ENCODE results near the gene SHISA9. TPM values are rescaled to one million over a fixed set of nuclear protein-coding genes. Genes with fewer than 3 reads are reported as not detected.

The SHISA9 gene
- total RNA-seq, 1 experiment from 2014 or later = 0.29 TPM

DNA sequence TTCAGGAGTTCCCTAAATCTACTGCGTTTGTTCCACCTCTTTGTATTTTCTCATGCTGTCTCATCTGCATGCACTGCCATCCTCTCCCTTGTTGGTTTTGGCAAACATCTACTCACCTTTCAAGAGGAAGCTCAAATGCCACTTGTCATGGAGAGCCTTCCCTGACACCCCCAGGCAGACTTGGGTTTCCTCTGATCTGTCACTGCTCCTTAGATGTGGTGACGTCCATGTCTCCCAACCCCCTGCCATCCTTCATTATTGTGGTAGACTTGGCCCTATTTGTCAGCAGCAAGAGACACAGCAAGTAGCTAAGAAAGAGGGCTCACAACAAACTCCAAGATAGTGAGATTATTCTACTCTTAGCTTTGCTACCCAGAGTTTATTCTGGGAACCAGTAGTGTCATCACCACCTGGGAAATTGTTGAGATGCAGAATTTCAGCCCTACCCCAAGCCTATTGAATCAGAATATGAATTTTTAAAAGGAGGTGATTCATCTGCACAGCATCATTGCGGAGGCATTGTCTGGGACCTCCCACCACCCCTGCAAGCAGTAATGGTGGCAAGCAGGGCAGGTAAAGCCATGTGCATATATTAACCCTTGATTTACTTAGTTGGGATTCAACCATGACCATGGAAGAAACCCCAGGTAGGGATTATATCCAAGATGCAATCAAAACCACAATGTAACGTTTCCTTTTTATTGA lies 248.9 kb downstream of the SHISA9 start:
- CTCF ChIA-PET = no interaction called here
- H3K36me3 Mint-ChIP-seq (ENCODE audit: insufficient read depth, unreplicated experiment) = no peaks in the 10 kb centered on the region
- TF ChIP-seq, protein P1, sequence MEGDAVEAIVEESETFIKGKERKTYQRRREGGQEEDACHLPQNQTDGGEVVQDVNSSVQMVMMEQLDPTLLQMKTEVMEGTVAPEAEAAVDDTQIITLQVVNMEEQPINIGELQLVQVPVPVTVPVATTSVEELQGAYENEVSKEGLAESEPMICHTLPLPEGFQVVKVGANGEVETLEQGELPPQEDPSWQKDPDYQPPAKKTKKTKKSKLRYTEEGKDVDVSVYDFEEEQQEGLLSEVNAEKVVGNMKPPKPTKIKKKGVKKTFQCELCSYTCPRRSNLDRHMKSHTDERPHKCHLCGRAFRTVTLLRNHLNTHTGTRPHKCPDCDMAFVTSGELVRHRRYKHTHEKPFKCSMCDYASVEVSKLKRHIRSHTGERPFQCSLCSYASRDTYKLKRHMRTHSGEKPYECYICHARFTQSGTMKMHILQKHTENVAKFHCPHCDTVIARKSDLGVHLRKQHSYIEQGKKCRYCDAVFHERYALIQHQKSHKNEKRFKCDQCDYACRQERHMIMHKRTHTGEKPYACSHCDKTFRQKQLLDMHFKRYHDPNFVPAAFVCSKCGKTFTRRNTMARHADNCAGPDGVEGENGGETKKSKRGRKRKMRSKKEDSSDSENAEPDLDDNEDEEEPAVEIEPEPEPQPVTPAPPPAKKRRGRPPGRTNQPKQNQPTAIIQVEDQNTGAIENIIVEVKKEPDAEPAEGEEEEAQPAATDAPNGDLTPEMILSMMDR (IDR thresholded peaks at IDR 0.05; ENCODE audit: insufficient read depth in 1 of 2, low read depth in 1 of 2, low read length in 1 of 2, severe bottlenecking in 1 of 2, unreplicated experiment in 1 of 2) = no peak
- no peaks in the 10 kb centered on the region for H3K9me3 Mint-ChIP-seq (ENCODE audit: unreplicated experiment)
- no peaks in the 10 kb centered on the region for H3K36me3 ChIP-seq (ENCODE audit: control insufficient read depth, insufficient read depth, low read length)
- no peaks in the 10 kb centered on the region for H3K4me1 ChIP-seq
- no peak overlapping the region for H3K4me3 Mint-ChIP-seq (ENCODE audit: unreplicated experiment)
- H3K27ac Mint-ChIP-seq (ENCODE audit: unreplicated experiment) = no peak overlapping the region
- no peaks in the 10 kb centered on the region for H3K9me3 ChIP-seq
- no peak for DNase-seq
- H3K27me3 Mint-ChIP-seq (ENCODE audit: insufficient read depth, unreplicated experiment) = peaks cover 10% of the 10 kb centered on the region
- H3K27me3 ChIP-seq (replicated peaks; ENCODE audit: control insufficient read depth, insufficient read depth, low read length) = 0 out of 2 replicates have a peak, but pooled peaks cover 1% of the 10 kb centered on the region
- intact Hi-C loops (cut with micrococcal nuclease; ENCODE audit: unreplicated experiment) = no loop called here
- H3K4me1 Mint-ChIP-seq (ENCODE audit: low read depth, unreplicated experiment) = no peaks in the 10 kb centered on the region
- BruUV-seq (replicated peaks) = no TSS peak
- H3K4me3 ChIP-seq (ENCODE audit: low read depth, low read length) = no peak overlapping the region
- POLR2A ChIA-PET = no interaction called here

DNA sequence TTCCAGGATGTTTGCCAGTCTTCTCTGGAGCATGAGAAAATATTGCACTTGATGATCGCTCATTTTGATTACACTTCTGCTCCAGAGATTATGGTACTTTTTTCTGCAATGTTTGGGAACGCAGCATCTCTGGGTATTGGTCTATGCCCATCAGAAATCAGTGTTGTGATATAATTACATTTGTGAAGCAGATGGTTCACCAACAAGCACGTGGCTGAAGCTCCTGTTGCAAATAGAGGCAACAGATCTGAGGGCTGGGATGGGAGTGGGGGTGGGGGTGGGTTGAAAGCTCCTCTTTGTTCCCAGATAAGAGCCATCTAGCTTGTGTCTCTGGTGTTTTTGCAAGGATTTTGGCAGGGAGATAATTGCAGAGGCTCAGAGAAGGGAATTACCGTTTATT lies 252.3 kb downstream of the SHISA9 start:
- ChIA-PET CTCF (no interaction called here), POLR2A (no interaction called here)
- Mint-ChIP-seq H3K27ac (ENCODE audit: unreplicated experiment) (no peak overlapping the region), H3K27me3 (ENCODE audit: insufficient read depth, unreplicated experiment) (peaks cover 10% of the 10 kb centered on the region), H3K9me3 (ENCODE audit: unreplicated experiment) (no peaks in the 10 kb centered on the region), H3K36me3 (ENCODE audit: insufficient read depth, unreplicated experiment) (no peaks in the 10 kb centered on the region), H3K4me1 (ENCODE audit: low read depth, unreplicated experiment) (no peaks in the 10 kb centered on the region), H3K4me3 (ENCODE audit: unreplicated experiment) (no peak overlapping the region)
- Histone ChIP-seq H3K4me1 (no peaks in the 10 kb centered on the region), H3K9me3 (no peaks in the 10 kb centered on the region), H3K36me3 (ENCODE audit: control insufficient read depth, insufficient read depth, low read length) (no peaks in the 10 kb centered on the region), H3K4me3 (ENCODE audit: low read depth, low read length) (no peak overlapping the region), H3K27me3 (replicated peaks; ENCODE audit: control insufficient read depth, insufficient read depth, low read length) (peaks cover 1% of the 10 kb centered on the region; the same call in 1 of the 2 replicates)
- DNase-seq = no peak
- BruUV-seq (replicated peaks) = no TSS peak
- TF ChIP-seq, protein P1 (IDR thresholded peaks at IDR 0.05; ENCODE audit: insufficient read depth in 1 of 2, low read depth in 1 of 2, low read length in 1 of 2, severe bottlenecking in 1 of 2, unreplicated experiment in 1 of 2) = no peak
- intact Hi-C loops (cut with micrococcal nuclease; ENCODE audit: unreplicated experiment) = no loop called here

DNA sequence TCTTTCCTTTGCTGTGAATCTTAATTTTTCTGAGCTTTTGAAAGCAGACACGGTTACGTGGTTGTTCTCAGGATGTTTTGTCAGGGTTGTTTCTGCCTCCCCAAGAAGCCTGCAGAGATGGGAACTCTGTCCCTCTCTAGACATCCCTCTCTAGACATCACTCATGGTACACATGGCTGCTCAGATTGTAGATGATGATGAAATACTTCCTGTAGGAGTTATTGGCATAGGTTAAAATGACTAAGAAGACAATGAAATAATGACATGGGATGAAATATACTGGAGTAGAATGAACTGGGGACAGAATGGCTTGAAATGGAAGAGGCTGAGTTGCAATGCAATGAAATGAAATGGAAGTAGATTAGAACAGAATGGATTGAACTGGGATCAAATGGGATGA lies 253.4 kb downstream of the SHISA9 start:
- H3K4me1 Mint-ChIP-seq (ENCODE audit: low read depth, unreplicated experiment) = no peaks in the 10 kb centered on the region
- ChIA-PET POLR2A (no interaction called here), CTCF (no interaction called here)
- BruUV-seq (replicated peaks) = no TSS peak
- TF ChIP-seq, protein P1 (IDR thresholded peaks at IDR 0.05; ENCODE audit: insufficient read depth in 1 of 2, low read depth in 1 of 2, low read length in 1 of 2, severe bottlenecking in 1 of 2, unreplicated experiment in 1 of 2) = no peak
- no peaks in the 10 kb centered on the region for H3K9me3 Mint-ChIP-seq (ENCODE audit: unreplicated experiment)
- Histone ChIP-seq H3K4me3 (ENCODE audit: low read depth, low read length) (no peak overlapping the region), H3K4me1 (no peaks in the 10 kb centered on the region), H3K9me3 (no peaks in the 10 kb centered on the region), H3K27me3 (replicated peaks; ENCODE audit: control insufficient read depth, insufficient read depth, low read length) (peaks cover 1% of the 10 kb centered on the region; the same call in 1 of the 2 replicates), H3K36me3 (ENCODE audit: control insufficient read depth, insufficient read depth, low read length) (no peaks in the 10 kb centered on the region)
- peaks cover 10% of the 10 kb centered on the region for H3K27me3 Mint-ChIP-seq (ENCODE audit: insufficient read depth, unreplicated experiment)
- intact Hi-C loops (cut with micrococcal nuclease; ENCODE audit: unreplicated experiment) = no loop called here
- no peak overlapping the region for H3K27ac Mint-ChIP-seq (ENCODE audit: unreplicated experiment)
- no peaks in the 10 kb centered on the region for H3K36me3 Mint-ChIP-seq (ENCODE audit: insufficient read depth, unreplicated experiment)
- DNase-seq = no peak
- H3K4me3 Mint-ChIP-seq (ENCODE audit: unreplicated experiment) = no peak overlapping the region
